GM18502 (cell line): ENCODE data around the gene PHLDB3.
"Not testable (repeated sequence)": the region's sequence is repeated elsewhere in the genome, so short reads cannot be mapped to it uniquely, and the experiment has no call there.

Experiments
- ATAC-seq: cut with Tn5 transposase; IDR thresholded peaks from one replicate; pipeline ENCODE4 v1.9.1; 2021; ENCODE audit warnings: mild to moderate bottlenecking; ENCODE audit not compliant: unreplicated experiment, poor library complexity

PHLDB3 gene

DNA sequence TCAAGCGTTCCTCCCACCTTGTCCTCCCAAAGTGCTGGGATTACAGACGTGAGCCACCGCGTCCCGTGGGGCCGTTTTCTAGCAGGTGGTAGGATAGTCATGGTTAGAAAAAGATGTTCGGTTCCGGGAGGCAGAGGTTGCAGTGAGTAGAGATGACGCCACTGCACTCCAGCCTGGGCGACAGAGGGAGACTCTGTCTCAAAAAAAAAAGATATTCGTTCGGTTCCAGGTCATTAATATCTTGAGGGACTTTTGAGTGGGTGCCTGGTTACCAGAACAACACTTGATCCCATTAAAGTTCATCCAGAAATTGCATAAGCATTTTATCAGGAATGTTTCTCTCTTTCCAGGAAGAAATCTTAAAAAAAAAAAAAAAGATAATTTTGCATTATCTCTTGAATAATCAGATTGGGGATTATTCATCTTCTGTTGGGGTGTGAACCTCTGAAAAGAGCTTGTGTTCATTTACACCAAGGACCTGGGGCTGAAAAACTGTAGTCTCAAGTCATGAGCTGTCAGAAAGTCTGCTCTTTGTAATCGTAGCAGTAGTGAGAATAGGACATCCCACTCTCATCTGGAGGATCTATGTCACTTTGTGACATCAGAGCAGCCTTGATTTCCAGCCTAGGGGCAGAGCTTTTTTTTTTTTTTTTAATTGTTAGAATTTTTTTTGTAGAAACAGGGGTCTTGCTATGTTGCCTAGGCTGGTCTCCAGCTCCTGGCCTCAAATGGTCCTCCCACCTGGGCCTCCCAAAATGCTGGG, 23.5 kb upstream of the PHLDB3 start:
- no peak for ATAC-seq

DNA sequence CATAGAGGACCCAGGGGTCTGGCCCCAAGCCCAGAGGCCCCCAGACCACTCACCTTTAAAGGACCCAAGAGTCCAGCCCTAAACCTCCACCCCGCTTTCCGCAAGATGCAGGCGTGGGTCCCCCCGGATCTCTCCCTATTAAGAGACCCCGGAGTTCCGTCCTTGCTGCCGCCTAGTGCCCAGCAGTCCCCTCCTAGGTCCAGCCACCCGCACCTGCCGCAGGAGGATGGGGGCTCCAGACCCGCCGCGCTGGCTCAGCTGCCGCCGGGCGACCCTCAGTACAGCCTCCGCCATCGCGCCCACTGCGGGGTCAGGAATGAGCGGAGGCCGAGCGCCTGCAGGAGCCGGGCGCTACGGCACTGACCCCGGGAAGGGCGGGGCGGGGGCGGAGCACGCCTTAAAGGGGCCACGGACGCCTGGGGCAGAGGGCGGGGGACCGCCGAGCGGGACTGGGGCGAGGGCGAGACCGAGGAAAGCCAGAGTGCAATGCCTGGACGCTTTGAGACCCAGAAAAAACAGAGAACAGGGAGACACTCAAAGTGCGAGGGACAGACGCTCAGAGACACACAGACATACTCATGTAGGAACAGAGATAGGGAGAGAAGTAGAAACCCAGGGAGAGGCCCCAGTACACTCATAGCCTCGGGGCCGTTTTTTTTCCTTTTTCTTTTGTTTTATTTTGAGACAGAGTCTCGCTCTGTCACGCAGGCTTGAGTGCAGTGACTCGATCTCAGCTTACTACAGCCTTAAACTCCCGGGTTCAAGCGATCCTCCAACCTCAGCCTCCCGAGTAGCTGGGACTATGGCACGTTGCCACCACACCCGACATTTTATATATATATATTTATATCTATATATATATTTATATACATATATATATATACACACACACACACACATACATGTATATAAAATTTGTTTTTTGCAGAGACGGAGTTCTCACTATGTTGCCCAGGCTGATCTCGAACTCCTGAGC, 22.6 kb upstream of the PHLDB3 start, which contains the start of gene ETHE1:
ETHE1 (minus strand) TSS at position 318 of the 976 bp plus-strand sequence; CDS start at position 294, 24 bp downstream.
- peak; percentile 70 for ATAC-seq

DNA sequence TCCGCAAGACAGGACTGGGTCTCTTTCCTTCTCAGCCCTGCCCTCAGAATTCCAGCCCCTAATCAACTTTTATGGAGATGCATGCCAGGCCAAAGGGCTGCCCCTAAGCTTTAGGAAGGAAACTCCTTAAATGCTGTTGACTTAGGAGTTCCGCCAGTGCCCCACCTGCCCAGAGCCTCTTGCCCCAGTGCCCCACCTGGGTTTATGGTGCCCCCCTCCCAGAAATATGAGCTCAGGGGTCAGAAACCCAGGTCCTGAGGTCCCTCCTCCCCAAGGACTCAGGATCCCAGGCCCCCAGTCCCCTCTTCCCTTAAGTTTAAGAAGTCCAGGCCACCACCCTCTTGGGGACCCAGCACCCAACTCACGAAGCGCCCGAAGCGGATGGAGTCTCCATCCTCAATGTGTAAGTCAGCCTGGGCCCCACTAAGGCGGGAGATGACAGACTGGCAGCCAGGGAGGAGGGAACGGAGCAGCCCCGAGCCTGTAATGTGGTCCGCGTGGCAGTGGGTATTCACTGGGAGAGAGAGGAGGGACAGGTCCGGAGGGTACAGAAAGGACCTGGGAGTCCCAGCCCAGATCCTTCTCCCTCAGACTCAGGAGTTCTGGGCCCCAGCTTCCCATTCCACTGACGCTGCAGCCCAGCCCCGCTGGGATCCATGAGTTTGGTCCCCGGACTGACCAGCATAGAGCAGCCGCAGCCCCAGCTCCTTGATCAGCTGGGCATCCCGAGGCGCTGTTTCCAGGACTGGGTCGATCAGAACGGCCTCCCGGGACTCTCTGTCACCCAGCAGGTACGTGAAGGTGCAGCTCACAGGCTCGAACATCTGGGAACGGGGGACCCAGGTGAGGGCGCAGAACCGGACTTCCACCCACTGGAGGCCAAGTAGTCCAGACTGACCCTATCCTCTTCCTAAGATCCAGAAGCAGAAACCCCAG, 21.6 kb upstream of the PHLDB3 start:
- ATAC-seq: no peak

DNA sequence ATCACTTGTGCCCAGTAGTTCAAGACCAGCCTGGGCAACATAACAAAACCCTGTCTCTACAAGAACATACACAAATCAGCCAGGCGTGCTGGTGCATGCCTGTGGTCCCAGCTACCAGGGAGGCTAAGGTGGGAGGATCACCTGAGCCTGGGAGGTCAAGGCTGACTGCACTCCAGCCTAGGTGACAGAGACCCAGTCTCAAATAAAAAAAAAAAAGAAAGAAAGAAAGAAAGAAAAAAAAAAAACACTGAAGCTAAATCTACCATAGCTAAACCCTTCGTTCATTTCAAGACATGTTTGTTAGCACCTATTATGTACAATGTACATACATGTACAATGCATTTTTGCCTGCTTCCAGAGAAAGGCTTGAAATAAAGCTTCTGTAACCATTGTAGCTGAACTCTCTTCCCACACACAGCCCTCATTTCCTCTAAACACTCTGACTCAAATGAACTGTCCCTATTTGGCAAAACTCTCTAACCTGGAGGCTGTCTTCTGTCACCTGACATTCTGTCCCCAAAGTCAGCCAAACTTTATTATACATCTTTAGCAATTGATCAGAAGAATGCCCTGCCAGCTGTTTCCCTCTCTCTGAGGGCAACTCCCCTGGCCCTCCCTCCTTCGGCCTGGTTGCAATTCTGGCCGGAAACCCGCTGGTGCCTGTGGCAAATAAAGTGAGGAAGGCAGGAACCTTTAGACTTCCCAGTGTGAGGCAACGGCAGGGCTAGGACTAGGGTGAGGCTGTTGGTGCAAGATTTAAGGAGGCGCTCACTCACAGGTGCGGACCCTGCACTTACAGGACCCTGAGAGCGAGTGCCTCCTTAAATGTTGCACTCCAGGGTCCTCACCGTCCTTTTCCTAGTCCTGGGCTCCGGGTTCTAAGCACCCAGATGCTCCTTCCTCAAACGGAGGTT, 20.6 kb upstream of the PHLDB3 start:
- no peak for ATAC-seq

- ATAC-seq: not testable (repeated sequence)
These were observed 19.1 kb upstream of the PHLDB3 start for GRCh38 chr19:43523696-43524095.

- ATAC-seq: no peak
These were observed 18.4 kb upstream of the PHLDB3 start for GRCh38 chr19:43522929-43523328.

GRCh38 chr19:43519436-43520088, 15.0 kb upstream of the PHLDB3 start:
- ATAC-seq: no peak

- no peak for ATAC-seq
These were observed 13.5 kb upstream of the PHLDB3 start for GRCh38 chr19:43518051-43518450.

- ATAC-seq: not testable (repeated sequence)
These were observed 7.9 kb upstream of the PHLDB3 start for GRCh38 chr19:43512399-43512798.

DNA sequence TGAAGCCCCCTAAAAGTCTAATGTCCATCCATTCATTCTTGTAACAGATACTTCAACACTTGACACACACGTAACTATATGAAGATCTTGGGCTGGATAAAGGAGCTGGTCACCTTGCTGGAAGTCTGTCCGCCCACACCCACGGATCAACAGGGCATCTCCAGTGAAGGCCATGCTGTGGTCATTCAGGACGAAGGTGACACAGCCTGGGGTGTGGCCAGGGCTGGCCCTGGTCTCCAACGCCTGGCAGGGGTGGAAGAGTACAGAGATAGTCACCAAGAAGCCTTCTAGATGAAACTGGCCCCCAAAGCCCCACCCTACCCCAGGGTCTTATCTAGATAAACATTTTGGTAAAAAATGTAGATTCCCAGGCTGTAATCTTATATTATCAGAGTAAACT, 6.8 kb upstream of the PHLDB3 start:
- ATAC-seq: no peak

- no peak for ATAC-seq
These were observed 6.2 kb upstream of the PHLDB3 start for GRCh38 chr19:43510713-43511112.

DNA sequence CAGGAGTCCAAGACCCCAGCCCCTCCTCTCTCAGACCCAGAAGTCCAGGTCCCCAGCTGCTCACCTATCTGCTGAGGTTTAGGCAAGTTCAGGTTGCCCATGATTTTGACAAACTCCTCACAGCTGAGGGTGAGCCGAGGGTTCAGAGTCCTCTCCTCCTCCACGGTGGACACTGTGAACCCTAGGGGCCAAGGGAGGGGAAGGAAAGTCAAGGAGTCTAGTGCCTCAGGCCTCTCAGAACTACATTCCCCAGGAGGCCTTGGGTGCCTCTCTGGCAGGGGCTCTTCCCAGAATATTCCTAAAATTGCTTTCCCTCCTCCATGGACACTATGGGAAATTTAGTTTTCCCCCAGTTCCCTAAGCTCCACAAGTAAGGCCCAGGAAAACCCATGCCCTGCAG, 3.3 kb upstream of the PHLDB3 start:
- no peak for ATAC-seq

DNA sequence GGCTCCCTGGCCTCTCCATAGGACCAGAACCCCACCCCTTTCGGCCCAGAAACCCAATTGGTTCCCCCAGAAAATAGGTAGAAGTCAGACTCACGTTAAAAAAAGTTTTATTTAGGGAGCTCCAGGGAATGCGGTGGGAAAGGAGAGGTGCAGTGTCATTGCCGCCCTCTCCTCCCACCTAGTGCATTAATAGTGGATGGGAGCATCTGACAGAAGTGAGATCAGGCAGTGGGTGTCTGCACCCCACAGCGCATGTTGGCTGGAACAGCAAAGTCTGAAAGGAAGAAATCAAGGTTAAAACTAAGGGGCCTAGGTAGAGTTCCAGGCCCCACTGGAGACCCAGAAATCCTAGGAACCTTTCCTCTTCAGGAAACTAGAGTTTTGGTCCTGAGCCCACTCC, 2.1 kb upstream of the PHLDB3 start:
- ATAC-seq: no peak

- ATAC-seq: no peak
These were observed 1.4 kb upstream of the PHLDB3 start for GRCh38 chr19:43505941-43506340.

GRCh38 chr19:43505186-43505456, 575 bp upstream of the PHLDB3 start:
- ATAC-seq: no peak

- peak; percentile 91 for ATAC-seq
These were observed 783 bp downstream of the PHLDB3 start for GRCh38 chr19:43503501-43504425.

GRCh38 chr19:43502419-43502976, 2.0 kb downstream of the PHLDB3 start:
- no peak for ATAC-seq
